H1 (cell line): ENCODE results near the gene COL12A1. TPM values are rescaled to one million over a fixed set of nuclear protein-coding genes. Genes with fewer than 3 reads are reported as not detected.

Experiments
- CTCF ChIA-PET: fragments of 300-600 bp; sonication (Branson Sonifier 250); formaldehyde crosslinking; loops from one replicate; lab custom pipeline; 2021; ENCODE audit not compliant: partially characterized antibody; lab: Charles Lee
- POLR2A ChIA-PET: fragments of 300-600 bp; sonication (Branson Sonifier 250); formaldehyde crosslinking; loops from one replicate; lab custom pipeline; 2021; ENCODE audit warnings: inconsistent platforms; ENCODE audit not compliant: partially characterized antibody; lab: Charles Lee
- DNase-seq, 2 experiments: peaks; one replicate each; pipeline versions ENCODE4 v3.0.0 to v3.0.0-alpha.2; 2010 to 2022; ENCODE audit warnings: low spot score in 2 of 2, low read depth in 1 of 2, mixed read lengths in 1 of 2
- FAIRE-seq: peaks from 2 replicates; lab custom pipeline; 2011; peaks lifted over from hg19 to GRCh38; lab: Jason Lieb, UNC
- H2AFZ ChIP-seq: 2 replicates; pipeline ENCODE4 v1.8.1; 2012; ENCODE audit warnings: low read length, inconsistent platforms
- H2AK5ac ChIP-seq: 2 replicates; pipeline ENCODE4 v1.6.1; 2013; ENCODE audit warnings: low read depth, low read length
- H2BK120ac ChIP-seq: replicated peaks from 2 replicates; pipeline ENCODE3; 2013; ENCODE audit warnings: low read depth, low read length, inconsistent platforms
- H2BK12ac ChIP-seq: 2 replicates; pipeline ENCODE4 v1.6.1; 2013; ENCODE audit warnings: low read depth, low read length
- H2BK15ac ChIP-seq: 2 replicates; pipeline ENCODE4 v1.6.1; 2013; ENCODE audit warnings: low read length
- H2BK20ac ChIP-seq: 2 replicates; pipeline ENCODE4 v1.6.1; 2013; ENCODE audit warnings: low read length
- H2BK5ac ChIP-seq: 2 replicates; pipeline ENCODE4 v1.6.1; 2013; ENCODE audit warnings: low read depth, low read length
- H3K14ac ChIP-seq: 2 replicates; pipeline ENCODE4 v1.6.1; 2013; ENCODE audit warnings: inconsistent platforms; ENCODE audit not compliant: insufficient read length
- H3K18ac ChIP-seq: 2 replicates; pipeline ENCODE4 v1.6.1; 2013; ENCODE audit warnings: low read length; ENCODE audit errors: extremely low read depth
- H3K23ac ChIP-seq: 2 replicates; pipeline ENCODE4 v1.6.1; 2013; ENCODE audit warnings: inconsistent platforms; ENCODE audit not compliant: insufficient read length
- H3K23me2 ChIP-seq: 2 replicates; pipeline ENCODE4 v1.6.1; 2013; ENCODE audit warnings: low read depth, low read length
- H3K27ac ChIP-seq: 2 replicates; pipeline ENCODE4 v1.6.1; 2011; ENCODE audit warnings: low read depth, low read length, inconsistent platforms
- H3K27me3 ChIP-seq, 4 experiments: replicated peaks in 1 of 4; 1 replicate in 1 of 4; 2 replicates in 3 of 4; pipeline versions ENCODE4 v1.6.1 to v1.8.1; 2011 to 2013; ENCODE audit warnings: low read length in 3 of 4, mild to moderate bottlenecking in 3 of 4, inconsistent platforms in 2 of 4, mixed read lengths in 2 of 4, moderate library complexity in 1 of 4; ENCODE audit not compliant: control insufficient read depth in 3 of 4, insufficient read depth in 3 of 4; ENCODE audit errors: extremely low read depth in 1 of 4
- H3K36me3 ChIP-seq, 4 experiments: 2 replicates each; pipeline versions ENCODE4 v1.6.1 to v1.8.1; 2011 to 2013; ENCODE audit warnings: mild to moderate bottlenecking in 4 of 4, low read length in 3 of 4, moderate library complexity in 2 of 4, control low read depth in 1 of 4, inconsistent platforms in 1 of 4; ENCODE audit not compliant: insufficient read depth in 4 of 4, control insufficient read depth in 2 of 4
- H3K4ac ChIP-seq: replicated peaks from 2 replicates; pipeline ENCODE3; 2013; ENCODE audit warnings: low read length, low read depth, mixed read lengths, inconsistent platforms; ENCODE audit not compliant: insufficient read length
- H3K4me1 ChIP-seq, 4 experiments: replicated peaks in 1 of 4; 1 replicate in 1 of 4; 2 replicates in 3 of 4; pipeline versions ENCODE4 v1.6.1 to v1.8.1; 2011 to 2013; ENCODE audit warnings: low read length in 3 of 4, inconsistent platforms in 2 of 4, mixed read lengths in 1 of 4; ENCODE audit not compliant: insufficient read depth in 4 of 4, control insufficient read depth in 3 of 4
- H3K4me2 ChIP-seq, 2 experiments: 2 replicates each; pipeline versions ENCODE4 v1.6.1 to v1.8.1; 2011 to 2013; ENCODE audit warnings: low read depth in 2 of 2, low read length in 2 of 2, control low read depth in 1 of 2, inconsistent platforms in 1 of 2, mild to moderate bottlenecking in 1 of 2; ENCODE audit not compliant: insufficient read depth in 1 of 2
- H3K4me3 ChIP-seq, 4 experiments: fragments of 200-600, 300-600 bp in 1 of 4; sonication (generic), shearing (Covaris generic), sonication (Bioruptor Twin) in 1 of 4; 2 replicates each; pipeline versions ENCODE4 v1.5.1 to v1.8.1; 2011 to 2016; ENCODE audit warnings: low read length in 4 of 4, low read depth in 3 of 4, control low read depth in 2 of 4, inconsistent platforms in 2 of 4, mild to moderate bottlenecking in 2 of 4, mixed read lengths in 1 of 4, moderate library complexity in 1 of 4; ENCODE audit not compliant: insufficient read depth in 2 of 4; ENCODE audit errors: extremely low read depth in 1 of 4
- H3K56ac ChIP-seq: replicated peaks from 2 replicates; pipeline ENCODE3; 2013; ENCODE audit warnings: low read depth, mild to moderate bottlenecking, mixed read lengths, low read length, inconsistent platforms; ENCODE audit not compliant: insufficient read length
- H3K79me1 ChIP-seq: 2 replicates; pipeline ENCODE4 v1.6.1; 2013; ENCODE audit warnings: low read depth, low read length, control low read depth
- H3K79me2 ChIP-seq, 2 experiments: 2 replicates each; pipeline versions ENCODE4 v1.6.1 to v1.8.1; 2012 to 2013; ENCODE audit warnings: low read length in 2 of 2, mild to moderate bottlenecking in 2 of 2, inconsistent platforms in 1 of 2; ENCODE audit not compliant: insufficient read depth in 2 of 2, control insufficient read depth in 1 of 2
- H3K9ac ChIP-seq, 4 experiments: replicated peaks in 1 of 4; 1 replicate in 1 of 4; 2 replicates in 3 of 4; pipeline versions ENCODE4 v1.6.1 to v1.8.1; 2011 to 2013; ENCODE audit warnings: low read depth in 3 of 4, low read length in 3 of 4, control low read depth in 2 of 4, mild to moderate bottlenecking in 2 of 4, moderate library complexity in 2 of 4, inconsistent platforms in 1 of 4; ENCODE audit errors: extremely low read depth in 1 of 4
- H3K9me3 ChIP-seq, 2 experiments: 2 replicates each; pipeline versions ENCODE4 v1.6.1 to v1.8.1; 2012 to 2013; ENCODE audit warnings: mild to moderate bottlenecking in 2 of 2, moderate library complexity in 2 of 2, control low read depth in 1 of 2, inconsistent platforms in 1 of 2, low read depth in 1 of 2, low read length in 1 of 2, mixed read lengths in 1 of 2; ENCODE audit not compliant: insufficient read depth in 2 of 2
- H4K20me1 ChIP-seq, 2 experiments: replicated peaks in 1 of 2; 2 replicates each; pipeline versions ENCODE3 to v1.8.1; 2011 to 2013; ENCODE audit warnings: inconsistent platforms in 2 of 2, low read length in 2 of 2, mild to moderate bottlenecking in 1 of 2; ENCODE audit not compliant: insufficient read depth in 2 of 2, control insufficient read depth in 1 of 2
- H4K5ac ChIP-seq: 2 replicates; pipeline ENCODE4 v1.6.1; 2013; ENCODE audit warnings: low read length, low read depth, mixed read lengths, inconsistent platforms; ENCODE audit not compliant: insufficient read length
- H4K8ac ChIP-seq: 2 replicates; pipeline ENCODE4 v1.8.0; 2013; ENCODE audit warnings: mild to moderate bottlenecking, moderate library complexity, low read length, inconsistent platforms; ENCODE audit not compliant: insufficient read depth; ENCODE audit errors: extremely low read depth
- H4K91ac ChIP-seq: replicated peaks from 2 replicates; pipeline ENCODE3; 2013; ENCODE audit warnings: low read length, mixed read lengths, inconsistent platforms; ENCODE audit not compliant: insufficient read length
- BRCA1 ChIP-seq: IDR thresholded peaks from 2 replicates; pipeline ENCODE4 v1.6.1; 2012; ENCODE audit warnings: low read depth, low read length, improper control_type of control experiment
- EGR1 ChIP-seq: IDR thresholded peaks from 2 replicates; pipeline ENCODE4 v1.6.1; 2011; ENCODE audit warnings: low read depth, low read length, borderline replicate concordance
- FOSL1 ChIP-seq: IDR thresholded peaks from 2 replicates; pipeline ENCODE4 v1.6.1; 2011; ENCODE audit warnings: mild to moderate bottlenecking, low read depth, low read length, moderate library complexity; ENCODE audit not compliant: insufficient read depth
- JUN ChIP-seq: IDR thresholded peaks from 2 replicates; pipeline ENCODE4 v1.6.1; 2011; ENCODE audit warnings: low read depth, mild to moderate bottlenecking, improper control_type of control experiment, low read length
- KDM4A ChIP-seq: IDR thresholded peaks from one replicate; pipeline ENCODE4 v1.7.1; 2012; ENCODE audit warnings: low read depth, mild to moderate bottlenecking, moderate library complexity, low read length, inconsistent platforms; ENCODE audit not compliant: severe bottlenecking
- RBBP5 ChIP-seq: IDR thresholded peaks from 2 replicates; pipeline ENCODE4 v1.7.1; 2012; ENCODE audit warnings: low read depth, mild to moderate bottlenecking, inconsistent platforms, low read length, moderate library complexity, borderline replicate concordance
- TAF7 ChIP-seq: optimal IDR thresholded peaks from 2 replicates; pipeline ENCODE3; 2011; ENCODE audit warnings: low read depth, mild to moderate bottlenecking, inconsistent platforms, low read length, moderate library complexity, borderline replicate concordance
- YY1 ChIP-seq: IDR thresholded peaks from 2 replicates; pipeline ENCODE4 v1.6.1; 2011; ENCODE audit warnings: low read depth, mild to moderate bottlenecking, low read length
- WGBS, 2 experiments: shearing (Covaris generic) in 1 of 2; methylation state at CpG; one replicate each; pipeline versions ENCODE4 v1.1.6 to v1.1.7; 2013 to 2015; ENCODE audit warnings: low lambda C conversion rate in 2 of 2, mixed read lengths in 2 of 2, inconsistent platforms in 1 of 2, low coverage in 1 of 2, missing lambda C conversion rate in 1 of 2; ENCODE audit not compliant: insufficient replicate concordance in 2 of 2, insufficient coverage in 1 of 2, insufficient read length in 1 of 2; ENCODE audit errors: extremely low coverage in 1 of 2, missing lambda C conversion rate in 1 of 2; 5-methylcytosine and 5-hydroxymethylcytosine counted together
- polyA plus RNA-seq, 7 experiments: library from polyadenylated mRNA; depleted of rRNA in 3 of 7; stranded (reverse) in 5 of 7; unstranded in 2 of 7; fragments of >200 nt in 5 of 7; fragments of 200-250 nt in 2 of 7; gene quantifications; 1 replicate in 5 of 7; 2 replicates in 1 of 7; 4 replicates in 1 of 7; pipeline versions ENCODE4 v1.2.1 to v1.2.3, GENCODE V29; 2011 to 2013; ENCODE audit warnings: missing spikeins in 2 of 7, mixed read lengths in 2 of 7
- total RNA-seq: library from RNA; stranded (reverse); fragmentation: NEBNext Ultra II Directional; extraction: Animal tissue kit (Norgen Biotek cat#: 25700); gene quantifications from 2 replicates; pipeline ENCODE4 v1.2.1, GENCODE V29; 2021

COL12A1 gene
- total and polyA plus RNA-seq, 2 of the 8 experiments (the other 6 are each of a cell fraction or from before 2014, with no cell fraction given), result 1.4 to 4.7 TPM

- Histone ChIP-seq H3K27me3 (peaks cover 0 to 2% (median 0%) of the 10 kb centered on the region in 4 experiments; a peak in 1 of 7 replicates), H3K4me2 (no peak overlapping the region), H4K8ac (no peak overlapping the region)
- TF ChIP-seq TAF7 (no peak), BRCA1 (no peak), FOSL1 (no peak), JUN (no peak), YY1 (no peak), RBBP5 (no peak), KDM4A (no peak), EGR1 (no peak)
- TF ChIP-seq, all 59 proteins: peak for 0
- no peak overlapping the region for H2BK20ac ChIP-seq
- no peaks in the 10 kb centered on the region for H3K36me3 ChIP-seq
- no peak for FAIRE-seq
- H3K4me1 ChIP-seq, result no peaks in the 10 kb centered on the region
- H2BK5ac ChIP-seq, result no peak overlapping the region
- H4K91ac ChIP-seq, result no peak overlapping the region
- H3K18ac ChIP-seq, result no peak overlapping the region
- H2BK120ac ChIP-seq, result no peak overlapping the region
- no peaks in the 10 kb centered on the region for H3K23me2 ChIP-seq
- no peak overlapping the region for H4K5ac ChIP-seq
- H3K9ac ChIP-seq, result no peak overlapping the region
- H3K14ac ChIP-seq, result no peak overlapping the region
- no peak overlapping the region for H3K4me3 ChIP-seq
- POLR2A ChIA-PET, result no interaction called here
- no peak overlapping the region for H2AFZ ChIP-seq
- H3K79me1 ChIP-seq, result no peaks in the 10 kb centered on the region
- no peaks in the 10 kb centered on the region for H3K9me3 ChIP-seq
- H2BK12ac ChIP-seq, result no peak overlapping the region
- no peak overlapping the region for H2BK15ac ChIP-seq
- no peak overlapping the region for H3K27ac ChIP-seq
- no peaks in the 10 kb centered on the region for H4K20me1 ChIP-seq
- DNase-seq, result no peak
- no peak overlapping the region for H3K23ac ChIP-seq
- WGBS, 2 experiments, result 72% methylated on average over 2 of the region's 2 CpGs; no CpG with 5 or more reads in 1 of the 2 experiments
- H3K56ac ChIP-seq, result no peak overlapping the region
- no peaks in the 10 kb centered on the region for H3K79me2 ChIP-seq
- CTCF ChIA-PET, result interaction anchor here (1.0 to 1.5 kb wide), 2 partner anchors 35 to 42 kb away, joined by 4 to 5 read pairs; no protein-coding TSS in a partner anchor
- H2AK5ac ChIP-seq, result no peak overlapping the region
- H3K4ac ChIP-seq, result no peak overlapping the region
Observed at GRCh38 chr6:75166773-75167172, 39.1 kb downstream of the COL12A1 start.
